Neural cell (in vitro differentiated cells): ENCODE measurements around the gene RASGRP3.

Experiments used
- EP300 ChIP-seq: fragments of 450-650 bp; conservative IDR thresholded peaks from 2 replicates; pipeline ENCODE4 v1.6.1; 2014; ENCODE audit warnings: antibody characterized with exemption, mild to moderate bottlenecking, moderate library complexity; ENCODE audit not compliant: poor library complexity, severe bottlenecking
- EZH2 ChIP-seq: fragments of 200-600, 300-800 bp; shearing (Covaris generic), sonication (generic); IDR thresholded peaks from 2 replicates; pipeline ENCODE4 v1.6.1; 2014; ENCODE audit warnings: antibody characterized with exemption, low read length, borderline replicate concordance, mild to moderate bottlenecking; ENCODE audit not compliant: insufficient read depth, poor library complexity, severe bottlenecking
- MXI1 ChIP-seq: fragments of 450-650 bp; conservative IDR thresholded peaks from 2 replicates; pipeline ENCODE4 v1.6.1; 2014; ENCODE audit warnings: antibody characterized with exemption, mild to moderate bottlenecking; ENCODE audit not compliant: poor library complexity, severe bottlenecking
- POLR2AphosphoS5 ChIP-seq: IDR thresholded peaks from 2 replicates; pipeline ENCODE4 v1.6.1; 2012
- RAD21 ChIP-seq: fragments of 450-650 bp; conservative IDR thresholded peaks from 2 replicates; pipeline ENCODE4 v1.6.1; 2014; ENCODE audit warnings: antibody characterized with exemption, mild to moderate bottlenecking, moderate library complexity
- SMC3 ChIP-seq: fragments of 450-650 bp; conservative IDR thresholded peaks from 2 replicates; pipeline ENCODE4 v1.6.1; 2014; ENCODE audit warnings: antibody characterized with exemption, mild to moderate bottlenecking, moderate library complexity; ENCODE audit not compliant: poor library complexity
- TF ChIP-seq, protein P1 (sequence below): fragments of 450-650 bp; IDR thresholded peaks from 2 replicates; pipeline ENCODE4 v1.5.1; 2014; ENCODE audit warnings: antibody characterized with exemption, mild to moderate bottlenecking, moderate library complexity; ENCODE audit not compliant: poor library complexity, severe bottlenecking
- TF ChIP-seq, protein P2 (sequence below): IDR thresholded peaks from 2 replicates; pipeline ENCODE4 v1.6.1; 2012; ENCODE audit warnings: borderline replicate concordance

DNA sequence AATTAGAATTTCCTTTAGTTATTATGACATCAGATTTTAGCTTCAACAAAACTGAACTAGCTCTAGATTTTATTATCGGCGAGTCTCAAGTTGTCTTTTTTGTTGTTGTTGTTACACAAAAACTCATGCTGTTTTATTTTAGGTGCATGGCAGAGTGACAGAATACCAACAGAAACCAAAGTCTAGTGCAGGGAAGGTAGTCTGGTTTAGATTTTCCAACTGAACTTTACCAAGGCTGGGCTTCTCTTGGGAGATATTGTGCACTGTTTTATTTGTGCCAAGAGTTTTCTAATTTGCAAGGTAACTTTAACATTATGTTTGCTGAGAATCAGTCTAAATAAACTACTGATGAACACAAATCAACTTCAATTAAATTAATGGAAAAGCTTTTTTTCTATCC is 43.6 kb upstream of the RASGRP3 start:
- TF ChIP-seq, protein P1, sequence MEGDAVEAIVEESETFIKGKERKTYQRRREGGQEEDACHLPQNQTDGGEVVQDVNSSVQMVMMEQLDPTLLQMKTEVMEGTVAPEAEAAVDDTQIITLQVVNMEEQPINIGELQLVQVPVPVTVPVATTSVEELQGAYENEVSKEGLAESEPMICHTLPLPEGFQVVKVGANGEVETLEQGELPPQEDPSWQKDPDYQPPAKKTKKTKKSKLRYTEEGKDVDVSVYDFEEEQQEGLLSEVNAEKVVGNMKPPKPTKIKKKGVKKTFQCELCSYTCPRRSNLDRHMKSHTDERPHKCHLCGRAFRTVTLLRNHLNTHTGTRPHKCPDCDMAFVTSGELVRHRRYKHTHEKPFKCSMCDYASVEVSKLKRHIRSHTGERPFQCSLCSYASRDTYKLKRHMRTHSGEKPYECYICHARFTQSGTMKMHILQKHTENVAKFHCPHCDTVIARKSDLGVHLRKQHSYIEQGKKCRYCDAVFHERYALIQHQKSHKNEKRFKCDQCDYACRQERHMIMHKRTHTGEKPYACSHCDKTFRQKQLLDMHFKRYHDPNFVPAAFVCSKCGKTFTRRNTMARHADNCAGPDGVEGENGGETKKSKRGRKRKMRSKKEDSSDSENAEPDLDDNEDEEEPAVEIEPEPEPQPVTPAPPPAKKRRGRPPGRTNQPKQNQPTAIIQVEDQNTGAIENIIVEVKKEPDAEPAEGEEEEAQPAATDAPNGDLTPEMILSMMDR = no peak
- TF ChIP-seq RAD21 (no peak), POLR2AphosphoS5 (no peak), MXI1 (no peak), EP300 (no peak), SMC3 (no peak), EZH2 (no peak)
- TF ChIP-seq, protein P2, sequence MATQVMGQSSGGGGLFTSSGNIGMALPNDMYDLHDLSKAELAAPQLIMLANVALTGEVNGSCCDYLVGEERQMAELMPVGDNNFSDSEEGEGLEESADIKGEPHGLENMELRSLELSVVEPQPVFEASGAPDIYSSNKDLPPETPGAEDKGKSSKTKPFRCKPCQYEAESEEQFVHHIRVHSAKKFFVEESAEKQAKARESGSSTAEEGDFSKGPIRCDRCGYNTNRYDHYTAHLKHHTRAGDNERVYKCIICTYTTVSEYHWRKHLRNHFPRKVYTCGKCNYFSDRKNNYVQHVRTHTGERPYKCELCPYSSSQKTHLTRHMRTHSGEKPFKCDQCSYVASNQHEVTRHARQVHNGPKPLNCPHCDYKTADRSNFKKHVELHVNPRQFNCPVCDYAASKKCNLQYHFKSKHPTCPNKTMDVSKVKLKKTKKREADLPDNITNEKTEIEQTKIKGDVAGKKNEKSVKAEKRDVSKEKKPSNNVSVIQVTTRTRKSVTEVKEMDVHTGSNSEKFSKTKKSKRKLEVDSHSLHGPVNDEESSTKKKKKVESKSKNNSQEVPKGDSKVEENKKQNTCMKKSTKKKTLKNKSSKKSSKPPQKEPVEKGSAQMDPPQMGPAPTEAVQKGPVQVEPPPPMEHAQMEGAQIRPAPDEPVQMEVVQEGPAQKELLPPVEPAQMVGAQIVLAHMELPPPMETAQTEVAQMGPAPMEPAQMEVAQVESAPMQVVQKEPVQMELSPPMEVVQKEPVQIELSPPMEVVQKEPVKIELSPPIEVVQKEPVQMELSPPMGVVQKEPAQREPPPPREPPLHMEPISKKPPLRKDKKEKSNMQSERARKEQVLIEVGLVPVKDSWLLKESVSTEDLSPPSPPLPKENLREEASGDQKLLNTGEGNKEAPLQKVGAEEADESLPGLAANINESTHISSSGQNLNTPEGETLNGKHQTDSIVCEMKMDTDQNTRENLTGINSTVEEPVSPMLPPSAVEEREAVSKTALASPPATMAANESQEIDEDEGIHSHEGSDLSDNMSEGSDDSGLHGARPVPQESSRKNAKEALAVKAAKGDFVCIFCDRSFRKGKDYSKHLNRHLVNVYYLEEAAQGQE = no peak
